Astrocyte of the cerebellum (primary cell): ENCODE results near the gene CLSTN3.

Source experiments
- DNase-seq: peaks from one replicate; pipeline ENCODE4 v3.0.0-alpha.2; 2011; ENCODE audit warnings: low read depth
- H3K4me3 ChIP-seq: 2 replicates; pipeline ENCODE4 v1.5.1; 2011; ENCODE audit warnings: mild to moderate bottlenecking, low read depth, low read length, moderate library complexity
- in situ Hi-C: cut with HindIII; loops from 2 replicates; pipeline ENCODE4 v1.10.0; 2017; ENCODE audit warnings: low sequenced_read_pairs
- TF ChIP-seq, protein P1 (sequence below): IDR thresholded peaks from 2 replicates; pipeline ENCODE4 v1.5.1; 2012; ENCODE audit warnings: low read length, low read depth, moderate library complexity, mild to moderate bottlenecking; ENCODE audit errors: missing control alignments

Gene CLSTN3

DNA sequence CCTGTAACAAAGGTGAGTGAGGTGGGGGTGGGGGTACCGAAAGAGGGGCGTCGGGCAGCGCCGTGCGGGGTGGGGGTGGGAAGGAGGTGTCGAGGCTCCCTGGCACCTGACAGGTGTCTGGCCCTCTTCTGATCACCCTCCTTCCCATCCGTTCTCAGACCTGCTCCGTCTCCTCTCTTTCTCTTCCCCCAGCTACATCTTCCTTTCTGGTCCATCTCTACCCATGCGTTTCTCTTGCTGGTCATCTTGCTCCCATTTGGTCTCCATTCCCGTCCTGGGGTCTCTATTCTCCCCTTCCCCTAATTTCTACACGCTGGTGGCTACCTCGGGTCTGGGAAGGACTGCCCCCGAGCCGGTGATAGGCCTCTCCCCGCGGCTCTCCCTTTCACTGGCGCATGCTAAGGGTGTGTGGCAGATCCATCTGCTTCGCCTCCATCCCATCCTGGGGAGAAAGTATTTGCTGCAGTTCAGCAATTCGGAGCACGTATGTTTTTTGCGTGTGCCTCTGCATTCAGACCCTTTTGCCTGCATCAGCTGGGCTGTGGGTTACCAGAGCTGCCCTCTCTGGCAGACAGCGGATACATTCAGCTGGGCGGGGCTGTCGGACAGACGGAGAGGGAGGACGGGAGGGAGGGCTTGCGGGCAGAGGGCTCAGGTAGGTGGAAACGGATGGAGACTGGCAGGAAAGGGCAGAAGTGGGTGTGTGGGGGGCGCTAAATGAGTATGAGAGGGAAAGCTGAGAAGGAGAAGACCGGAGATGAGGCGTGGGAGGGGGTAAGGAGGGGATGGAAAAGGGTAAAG, 730 bp downstream of the CLSTN3 start:
- DNase-seq = no peak
- TF ChIP-seq, protein P1, sequence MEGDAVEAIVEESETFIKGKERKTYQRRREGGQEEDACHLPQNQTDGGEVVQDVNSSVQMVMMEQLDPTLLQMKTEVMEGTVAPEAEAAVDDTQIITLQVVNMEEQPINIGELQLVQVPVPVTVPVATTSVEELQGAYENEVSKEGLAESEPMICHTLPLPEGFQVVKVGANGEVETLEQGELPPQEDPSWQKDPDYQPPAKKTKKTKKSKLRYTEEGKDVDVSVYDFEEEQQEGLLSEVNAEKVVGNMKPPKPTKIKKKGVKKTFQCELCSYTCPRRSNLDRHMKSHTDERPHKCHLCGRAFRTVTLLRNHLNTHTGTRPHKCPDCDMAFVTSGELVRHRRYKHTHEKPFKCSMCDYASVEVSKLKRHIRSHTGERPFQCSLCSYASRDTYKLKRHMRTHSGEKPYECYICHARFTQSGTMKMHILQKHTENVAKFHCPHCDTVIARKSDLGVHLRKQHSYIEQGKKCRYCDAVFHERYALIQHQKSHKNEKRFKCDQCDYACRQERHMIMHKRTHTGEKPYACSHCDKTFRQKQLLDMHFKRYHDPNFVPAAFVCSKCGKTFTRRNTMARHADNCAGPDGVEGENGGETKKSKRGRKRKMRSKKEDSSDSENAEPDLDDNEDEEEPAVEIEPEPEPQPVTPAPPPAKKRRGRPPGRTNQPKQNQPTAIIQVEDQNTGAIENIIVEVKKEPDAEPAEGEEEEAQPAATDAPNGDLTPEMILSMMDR = no peak
- in situ Hi-C loops = no loop called here
- H3K4me3 ChIP-seq = peak overlapping the region; percentile 73

DNA sequence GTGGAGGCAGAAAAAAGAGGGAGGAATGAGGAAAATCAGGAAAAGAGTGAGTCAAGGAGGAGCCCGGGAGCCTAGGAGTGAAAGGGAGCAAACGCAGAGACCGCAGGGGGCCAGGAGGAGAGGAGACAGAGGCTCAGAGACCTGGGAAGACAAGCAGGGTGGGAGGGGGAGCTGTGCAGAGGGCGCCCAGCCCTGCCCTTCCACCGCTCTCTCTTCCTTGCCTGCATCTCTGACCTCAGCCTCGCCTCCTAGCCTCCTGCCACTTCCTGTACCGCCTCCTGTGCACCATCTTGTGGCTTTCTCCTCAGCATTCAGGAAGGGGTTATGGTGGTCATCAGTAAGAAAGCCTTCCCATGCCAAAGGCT, 1.3 kb downstream of the CLSTN3 start:
- DNase-seq = no peak
- TF ChIP-seq, protein P1 = no peak
- in situ Hi-C loops = no loop called here
- H3K4me3 ChIP-seq = peak overlapping the region; percentile 73

DNA sequence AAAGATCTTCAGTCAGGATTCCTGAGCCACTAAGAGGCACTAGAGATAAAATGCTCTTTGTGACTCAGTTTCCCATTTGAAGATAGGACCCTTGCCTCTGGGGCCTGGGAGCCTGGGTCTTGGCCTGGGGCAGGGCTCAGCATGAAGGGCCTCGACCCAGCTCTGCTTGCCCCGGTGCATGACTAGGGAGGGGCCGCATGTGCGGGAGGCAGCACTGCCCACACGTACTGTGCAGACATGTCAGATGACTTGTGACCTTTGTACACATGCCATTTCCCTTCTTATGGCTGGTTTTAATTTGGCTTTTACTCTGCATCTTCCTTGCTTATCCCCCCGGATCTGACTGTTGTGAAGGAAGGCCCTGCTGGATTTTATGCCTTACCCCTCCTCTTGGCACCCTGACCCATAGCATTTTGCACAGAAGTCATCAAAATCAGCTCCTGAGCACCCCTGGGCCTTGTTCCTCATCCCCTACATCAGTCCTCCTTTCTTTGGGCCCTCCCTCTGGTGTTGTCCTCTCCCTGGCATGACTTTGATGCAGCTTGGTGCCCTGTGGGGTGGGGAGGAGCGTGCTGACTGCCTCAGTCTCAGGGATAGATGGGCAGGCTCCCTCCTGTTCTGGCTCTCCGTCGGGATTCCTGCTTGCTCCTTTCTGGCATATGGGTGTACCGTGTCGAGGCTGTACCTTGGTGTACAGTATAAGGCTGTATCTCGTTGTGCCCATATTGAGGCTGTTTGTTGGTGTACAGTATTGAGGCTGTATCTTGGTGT, 4.4 kb downstream of the CLSTN3 start:
- no peak overlapping the region for H3K4me3 ChIP-seq
- TF ChIP-seq, protein P1 = no peak
- in situ Hi-C loops = no loop called here
- DNase-seq = no peak

DNA sequence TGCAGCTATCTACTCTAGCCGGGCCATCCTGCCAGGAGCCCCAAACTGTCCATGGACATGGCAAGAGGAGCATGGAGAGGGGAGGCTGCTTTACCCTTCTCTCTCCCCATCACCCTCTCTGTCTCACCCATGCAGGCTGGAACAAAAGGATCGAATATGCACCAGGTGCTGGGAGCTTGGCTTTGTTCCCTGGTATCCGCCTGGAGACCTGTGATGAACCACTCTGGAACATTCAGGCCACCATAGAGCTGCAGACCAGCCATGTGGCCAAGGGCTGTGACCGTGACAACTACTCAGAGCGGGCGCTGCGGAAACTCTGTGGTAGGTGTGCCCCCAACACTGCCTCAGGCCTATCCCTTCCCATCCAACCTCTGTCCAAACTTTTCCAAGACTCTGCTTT, 5.9 kb downstream of the CLSTN3 start:
- TF ChIP-seq, protein P1 = no peak

DNA sequence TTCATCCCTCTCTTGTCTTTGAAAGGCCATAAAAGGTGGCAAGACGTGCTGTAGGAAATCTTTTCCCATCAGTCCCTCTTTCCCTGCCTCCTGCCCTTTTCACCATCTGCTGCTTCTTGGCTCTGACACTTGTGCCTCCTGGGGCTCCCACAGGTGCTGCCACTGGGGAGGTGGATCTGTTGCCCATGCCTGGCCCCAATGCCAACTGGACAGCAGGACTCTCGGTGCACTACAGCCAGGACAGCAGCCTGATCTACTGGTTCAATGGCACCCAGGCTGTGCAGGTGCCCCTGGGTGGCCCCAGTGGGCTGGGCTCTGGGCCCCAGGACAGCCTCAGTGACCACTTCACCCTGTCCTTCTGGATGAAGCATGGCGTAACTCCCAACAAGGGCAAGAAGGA, 6.5 kb downstream of the CLSTN3 start:
- TF ChIP-seq, protein P1 = no peak
- DNase-seq = no peak
- H3K4me3 ChIP-seq = no peak overlapping the region
- in situ Hi-C loops = no loop called here

More for the DNA sequence above, 5.9 kb downstream of the CLSTN3 start:
- in situ Hi-C loops = no loop called here
- no peak overlapping the region for H3K4me3 ChIP-seq
- DNase-seq = no peak

DNA sequence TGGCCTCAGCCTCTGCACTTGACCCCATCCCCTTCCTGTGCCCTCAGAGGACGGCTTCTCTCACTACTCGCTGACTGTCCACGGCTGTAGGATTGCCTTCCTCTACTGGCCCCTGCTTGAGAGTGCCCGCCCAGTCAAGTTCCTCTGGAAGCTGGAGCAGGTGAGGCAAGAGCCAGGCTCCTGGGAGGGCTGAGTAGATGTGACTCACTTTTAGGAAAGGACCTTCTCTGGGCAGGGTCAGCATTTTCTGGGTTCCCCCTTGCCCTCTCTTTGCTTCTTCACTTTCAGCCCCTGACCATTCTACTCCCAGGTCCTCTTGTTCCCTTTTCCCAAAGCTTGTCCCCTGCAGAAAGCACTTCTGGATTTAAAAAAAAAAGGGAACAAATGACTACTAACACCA, 7.7 kb downstream of the CLSTN3 start:
- in situ Hi-C loops = no loop called here
- TF ChIP-seq, protein P1 = no peak
- no peak overlapping the region for H3K4me3 ChIP-seq
- no peak for DNase-seq
